SK-MEL-5 (cell line): ENCODE data around the gene BCL2L13. TPM values are rescaled to one million over a fixed set of nuclear protein-coding genes. Genes with fewer than 3 reads are reported as not detected.

ENCODE experiments used
- DNase-seq: peaks from one replicate; pipeline ENCODE4 v3.0.0-alpha.2; 2016; ENCODE audit warnings: low read depth, low spot score
- in situ Hi-C: cut with HindIII; loops from 2 replicates; pipeline ENCODE4 v1.10.0; 2016; ENCODE audit warnings: low sequenced_read_pairs, high pct_unique_total_duplicates, low pct_unique_long_range_greater_than_20kb
- total RNA-seq: library from RNA; depleted of rRNA; stranded (reverse); fragments of >200 nt; shearing (Covaris generic); gene quantifications from 2 replicates; pipeline ENCODE4 v1.2.3, GENCODE V29; 2014

BCL2L13 gene
- total RNA-seq, 1 experiment from 2014 or later: 210 TPM

DNA sequence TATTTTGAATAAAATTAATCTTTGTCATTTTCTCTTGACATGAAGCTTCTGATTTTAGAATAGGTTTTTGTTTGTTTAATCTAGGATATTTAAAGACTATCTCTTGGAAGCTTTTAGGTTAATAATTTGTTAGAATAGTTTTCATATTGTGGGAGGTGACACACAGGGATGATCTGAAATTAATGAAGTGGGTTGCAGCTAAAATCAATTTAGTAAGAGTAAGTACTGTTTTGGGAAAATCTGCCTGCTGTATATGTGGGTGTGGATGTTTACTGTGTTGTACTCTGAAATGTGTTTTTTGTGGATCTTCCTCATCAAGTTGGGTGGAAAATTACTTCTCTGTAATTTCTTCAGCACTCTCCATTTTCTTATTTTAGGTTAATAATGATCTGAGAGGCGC, 68.4 kb downstream of the BCL2L13 start:
- DNase-seq: no peak
- in situ Hi-C loops: no loop called here

DNA sequence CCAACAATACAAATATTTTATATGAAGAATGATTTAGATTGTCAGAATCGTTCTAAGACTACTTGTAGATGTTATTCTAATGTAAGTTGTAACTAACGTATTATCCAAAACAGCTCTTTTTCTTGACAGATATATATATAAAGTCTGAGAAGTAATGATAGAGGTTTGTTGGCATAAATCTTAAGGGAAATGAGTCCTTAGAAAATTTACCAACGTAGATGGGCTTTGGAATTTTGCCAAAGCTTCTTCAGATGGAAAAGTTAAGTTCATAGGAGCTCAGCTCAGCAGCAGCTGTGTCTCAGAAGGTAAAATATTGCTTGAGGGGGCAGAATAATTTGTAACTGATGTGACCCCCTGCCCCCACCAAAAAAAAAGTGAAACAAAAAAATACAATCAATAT, 69.0 kb downstream of the BCL2L13 start:
- in situ Hi-C loops: no loop called here
- DNase-seq: peak; percentile 56

DNA sequence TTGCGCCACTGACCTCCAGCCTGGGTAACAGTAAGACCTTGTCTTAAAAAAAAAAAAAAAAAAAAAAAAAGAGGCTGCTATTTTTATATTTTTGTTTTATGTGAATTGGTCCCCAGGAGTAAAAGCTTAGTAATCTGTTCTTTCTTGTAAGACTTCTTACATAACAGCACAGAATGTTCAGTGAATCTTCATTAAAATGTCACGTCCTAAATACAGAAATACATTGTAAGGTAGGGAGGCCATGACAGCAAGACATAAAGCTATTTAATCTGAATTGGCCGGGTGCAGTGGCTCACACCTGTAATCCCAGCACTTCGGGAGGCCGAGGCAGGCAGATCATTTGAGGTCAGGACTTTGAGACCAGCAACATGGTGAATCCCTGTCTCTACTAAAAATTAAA, 71.5 kb downstream of the BCL2L13 start:
- DNase-seq: no peak
- in situ Hi-C loops: no loop called here

DNA sequence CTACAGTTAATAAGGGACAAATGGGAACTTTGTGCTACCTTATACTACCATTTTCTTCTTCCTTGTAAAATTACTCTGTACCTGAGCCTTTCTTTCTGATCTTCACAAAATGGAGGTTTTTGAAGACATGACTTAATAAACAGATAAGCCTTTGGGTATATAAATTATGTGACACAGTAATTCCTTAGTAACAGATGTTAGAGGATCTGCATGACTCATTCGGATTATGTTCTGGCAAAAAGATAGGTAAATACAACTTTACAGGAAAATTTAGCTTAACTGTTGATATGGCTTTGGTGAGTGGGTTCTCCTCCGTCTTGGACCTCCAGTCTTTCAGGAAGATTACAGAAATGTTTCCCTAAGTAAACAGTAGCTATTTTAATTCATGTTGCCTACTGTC, 73.9 kb downstream of the BCL2L13 start:
- no peak for DNase-seq

DNA sequence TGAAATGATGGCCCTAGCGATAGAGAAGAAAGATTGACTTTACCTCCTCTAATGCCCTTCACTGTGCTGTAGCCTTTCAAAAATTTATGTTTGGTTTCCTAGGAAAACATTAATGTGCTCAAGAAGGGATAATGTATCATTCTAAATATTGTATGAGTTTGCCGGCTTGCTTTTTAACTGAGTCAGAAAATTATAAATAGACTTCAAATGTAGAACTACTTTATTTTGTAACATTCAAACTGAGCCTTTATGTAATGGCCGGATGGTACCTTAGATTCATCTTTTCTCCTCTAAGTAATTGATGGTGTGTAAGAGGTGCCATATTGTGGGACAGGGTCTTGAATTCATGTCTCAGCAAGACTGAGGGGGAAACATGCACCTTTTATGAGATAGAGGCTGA, 78.0 kb downstream of the BCL2L13 start:
- no peak for DNase-seq
- in situ Hi-C loops: no loop called here

More for the DNA sequence above, 73.9 kb downstream of the BCL2L13 start:
- in situ Hi-C loops: no loop called here

DNA sequence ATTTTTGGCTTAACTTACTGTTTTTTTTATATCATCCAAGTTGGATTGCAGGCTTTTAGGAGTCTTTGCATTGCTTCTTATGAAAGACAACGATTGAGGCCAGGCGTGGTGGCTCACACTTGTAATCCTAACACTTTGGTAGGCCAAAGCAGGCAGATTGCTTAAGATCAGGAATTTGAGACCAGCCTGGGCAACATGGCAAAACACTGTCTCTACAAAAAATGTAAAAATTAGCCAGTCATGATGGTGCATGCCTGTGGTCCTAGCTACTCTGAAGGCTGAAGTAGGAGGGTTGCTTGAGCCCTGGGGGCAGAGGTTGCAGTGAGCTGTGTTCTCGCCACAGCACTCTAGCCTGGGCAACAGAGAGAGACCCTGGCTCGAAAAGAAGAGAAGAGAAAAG, 79.2 kb downstream of the BCL2L13 start:
- DNase-seq: no peak
- in situ Hi-C loops: no loop called here

DNA sequence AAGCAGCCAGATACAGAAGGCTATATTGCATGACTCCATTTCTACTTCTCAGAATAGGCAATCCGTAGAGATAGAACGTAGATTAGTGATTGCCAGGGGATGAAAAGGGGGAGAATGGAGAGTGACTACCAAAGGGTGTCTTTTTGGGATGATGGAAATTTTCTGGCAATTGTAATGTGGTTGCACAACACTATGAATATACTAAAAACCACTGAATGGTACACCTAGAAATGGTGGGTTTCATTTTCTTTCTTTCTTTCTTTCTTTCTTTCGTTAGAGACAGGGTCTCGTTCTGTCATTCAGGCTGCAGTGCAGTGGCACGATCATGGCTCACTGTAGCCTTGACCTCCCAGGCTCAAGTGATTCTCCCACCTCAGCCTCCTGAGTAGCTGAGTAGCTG, 81.4 kb downstream of the BCL2L13 start:
- in situ Hi-C loops: no loop called here
- DNase-seq: no peak

DNA sequence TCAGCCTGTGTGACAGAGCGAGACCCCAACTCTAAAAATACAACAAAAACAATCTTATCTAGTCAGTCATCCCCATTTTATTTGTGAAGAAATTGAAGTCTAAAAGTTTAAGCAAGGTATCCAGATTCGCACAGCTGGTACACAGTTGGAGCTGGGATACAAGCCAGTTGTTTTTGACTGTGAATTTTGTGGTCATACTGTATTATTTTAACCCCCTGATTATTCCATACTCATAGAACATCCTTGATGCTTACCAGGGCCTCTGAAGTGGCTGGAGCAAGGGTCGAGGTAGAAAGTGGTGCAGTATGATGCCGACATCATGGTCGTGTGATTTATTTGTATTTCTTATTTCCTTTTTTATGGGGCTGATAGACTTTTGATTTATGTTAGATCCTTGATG, 85.7 kb downstream of the BCL2L13 start:
- no peak for DNase-seq
- in situ Hi-C loops: no loop called here

DNA sequence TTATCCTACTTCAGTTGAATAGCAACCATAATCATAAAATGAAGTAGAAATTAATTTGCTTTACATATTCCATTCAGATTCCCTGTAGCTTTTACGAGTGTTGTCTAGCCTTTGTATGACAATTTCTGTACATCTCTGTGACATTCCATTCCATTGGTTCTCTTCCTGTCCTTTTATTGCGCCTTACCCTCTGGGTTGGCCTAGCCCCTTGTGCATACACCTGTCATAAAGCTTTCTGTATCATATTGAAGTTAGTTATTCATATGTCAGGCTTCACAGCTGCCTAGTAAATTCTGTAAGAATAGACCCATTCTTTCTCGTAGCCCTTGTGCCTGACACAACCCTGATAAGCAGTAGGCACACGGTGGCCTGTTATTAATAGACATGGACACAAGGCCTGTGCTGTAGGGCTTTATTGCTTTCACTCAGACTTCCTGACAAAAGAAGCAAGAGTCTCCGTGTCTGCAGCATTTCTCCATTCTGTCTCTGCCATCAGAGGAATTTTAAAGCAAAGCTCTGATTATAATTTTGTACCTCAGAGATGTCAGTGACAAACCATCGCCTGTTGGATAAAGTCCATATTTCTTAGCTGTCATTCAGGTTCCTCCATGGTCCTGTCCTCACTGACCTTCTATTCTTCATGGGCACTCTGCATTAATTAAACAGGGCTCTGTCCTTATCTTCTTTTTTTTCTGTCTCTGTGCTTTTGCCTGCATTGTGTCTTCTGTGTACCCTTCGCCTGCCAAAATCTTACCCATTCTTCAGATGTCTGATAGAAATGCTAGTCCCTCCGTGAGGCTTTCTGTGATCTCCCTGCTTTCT, 86.3 kb downstream of the BCL2L13 start:
- in situ Hi-C loops: no loop called here
- peak; percentile 89 for DNase-seq

DNA sequence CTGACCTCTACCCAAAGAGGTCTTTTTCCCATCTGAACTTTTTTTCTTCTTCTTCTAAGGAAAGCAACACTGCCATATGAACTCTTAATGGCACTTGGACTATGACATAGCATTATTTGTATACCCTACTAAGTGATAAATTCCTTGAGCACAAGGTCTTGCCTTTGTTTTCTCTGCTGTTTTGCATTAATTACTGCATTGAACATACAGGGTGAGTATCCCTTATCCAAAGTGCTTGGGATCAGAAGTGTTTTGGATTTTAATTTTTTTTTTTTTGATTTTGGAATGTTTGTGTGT, 86.9 kb downstream of the BCL2L13 start:
- in situ Hi-C loops: no loop called here
- no peak for DNase-seq

DNA sequence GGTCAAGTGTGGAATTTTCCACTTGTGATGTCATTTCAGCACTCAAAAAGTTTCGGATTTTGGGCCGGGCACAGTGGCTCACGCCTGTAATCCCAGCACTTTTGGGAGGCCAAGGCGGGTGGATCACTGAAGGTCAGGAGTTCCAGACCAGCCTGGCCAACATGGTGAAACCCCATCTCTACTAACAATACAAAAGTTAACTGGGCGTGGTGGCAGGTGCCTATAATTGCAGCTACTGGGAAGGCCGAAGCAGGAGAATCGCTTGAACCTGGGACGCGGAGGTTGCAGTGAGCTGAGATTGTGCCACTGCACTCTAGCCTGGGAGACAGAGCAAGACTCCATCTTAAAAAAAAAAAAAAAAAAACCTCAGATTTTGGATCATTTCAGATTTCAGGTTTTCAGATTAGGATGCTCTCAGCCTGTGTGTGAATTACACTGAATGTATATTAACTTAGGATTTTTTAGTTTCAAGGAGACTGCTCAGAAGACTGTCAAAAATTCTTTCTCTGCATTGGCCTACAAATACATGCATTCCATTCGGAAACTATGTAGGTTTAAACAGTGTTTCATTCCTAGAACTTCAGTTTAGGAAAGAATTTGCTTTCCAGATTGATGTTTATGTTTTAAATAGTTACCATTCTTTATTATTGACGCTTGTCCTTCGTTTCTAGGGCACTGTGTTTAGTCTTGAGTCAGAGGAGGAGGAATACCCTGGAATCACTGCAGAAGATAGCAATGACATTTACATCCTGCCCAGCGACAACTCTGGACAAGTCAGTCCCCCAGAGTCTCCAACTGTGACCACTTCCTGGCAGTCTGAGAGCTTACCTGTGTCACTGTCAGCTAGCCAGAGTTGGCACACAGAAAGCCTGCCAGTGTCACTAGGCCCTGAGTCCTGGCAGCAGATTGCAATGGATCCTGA, 87.7 kb downstream of the BCL2L13 start:
- in situ Hi-C loops: no loop called here
- no peak for DNase-seq

DNA sequence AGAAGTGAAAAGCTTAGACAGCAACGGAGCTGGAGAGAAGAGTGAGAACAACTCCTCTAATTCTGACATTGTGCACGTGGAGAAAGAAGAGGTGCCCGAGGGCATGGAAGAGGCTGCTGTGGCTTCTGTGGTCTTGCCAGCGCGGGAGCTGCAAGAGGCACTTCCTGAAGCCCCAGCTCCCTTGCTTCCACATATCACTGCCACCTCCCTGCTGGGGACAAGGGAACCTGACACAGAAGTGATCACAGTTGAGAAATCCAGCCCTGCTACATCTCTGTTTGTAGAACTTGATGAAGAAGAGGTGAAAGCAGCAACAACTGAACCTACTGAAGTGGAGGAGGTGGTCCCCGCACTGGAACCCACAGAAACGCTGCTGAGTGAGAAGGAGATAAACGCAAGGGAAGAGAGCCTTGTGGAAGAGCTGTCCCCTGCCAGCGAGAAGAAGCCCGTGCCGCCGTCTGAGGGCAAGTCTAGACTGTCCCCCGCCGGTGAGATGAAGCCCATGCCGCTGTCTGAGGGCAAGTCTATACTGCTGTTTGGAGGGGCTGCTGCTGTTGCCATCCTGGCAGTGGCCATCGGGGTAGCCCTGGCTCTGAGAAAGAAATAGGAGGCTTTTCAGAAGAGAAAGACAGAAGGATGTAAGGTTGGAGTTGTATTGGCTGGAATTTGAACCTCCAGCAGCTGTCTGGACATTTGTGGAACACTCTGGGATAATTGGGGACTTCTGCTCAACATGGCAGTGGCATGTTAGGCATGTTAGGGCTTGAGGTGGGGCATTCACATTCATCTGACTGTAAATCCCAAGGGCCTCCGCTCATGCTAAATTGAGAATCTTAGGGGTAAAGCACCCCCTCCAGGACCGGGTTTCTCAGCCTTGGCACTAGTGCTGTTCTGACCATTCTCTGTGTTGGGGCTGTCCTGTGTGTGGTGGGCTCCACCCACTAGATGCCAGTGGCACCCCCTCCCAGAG, 88.7 kb downstream of the BCL2L13 start:
- DNase-seq: peak; percentile 41
- in situ Hi-C loops: no loop called here

DNA sequence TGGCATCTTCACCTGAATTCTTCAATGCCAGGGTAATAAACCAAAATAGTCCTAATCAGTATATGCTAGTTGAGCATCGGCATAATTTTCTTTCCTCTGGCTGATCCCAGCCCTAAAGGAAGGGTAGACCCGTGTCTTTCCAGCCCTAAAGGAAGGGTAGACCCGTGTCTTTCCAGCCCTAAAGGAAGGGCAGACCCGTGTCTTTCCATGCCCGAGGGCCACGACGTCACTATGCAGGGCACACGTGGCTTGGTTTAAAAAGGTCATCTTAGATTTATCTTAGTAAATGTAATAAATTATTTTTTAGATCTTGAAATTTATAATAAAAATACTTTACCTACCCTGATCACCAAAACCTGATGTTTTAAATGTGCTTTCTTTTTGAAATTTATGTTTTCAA, 90.2 kb downstream of the BCL2L13 start:
- DNase-seq: no peak

DNA sequence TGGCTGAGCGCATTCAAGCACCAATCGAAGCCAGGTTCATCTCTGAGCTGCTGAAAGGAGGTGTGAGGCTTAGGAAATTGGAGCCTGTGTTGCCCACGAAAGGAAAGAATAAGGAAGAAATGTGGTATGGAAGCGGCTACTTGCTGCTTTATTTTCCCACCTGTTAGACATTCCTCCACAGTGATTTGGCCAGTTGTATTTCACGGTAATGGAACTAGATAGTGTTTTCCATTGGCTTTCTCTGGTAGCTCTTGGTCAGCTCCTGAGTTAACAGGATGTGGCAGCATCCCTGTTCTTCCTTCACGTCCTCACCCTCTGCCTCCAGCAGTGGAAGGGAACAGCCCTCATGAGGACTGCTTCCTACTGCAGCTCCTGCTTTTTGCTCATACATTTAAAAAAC, 91.0 kb downstream of the BCL2L13 start:
- in situ Hi-C loops: no loop called here
- no peak for DNase-seq

More for the DNA sequence above, 90.2 kb downstream of the BCL2L13 start:
- in situ Hi-C loops: no loop called here

DNA sequence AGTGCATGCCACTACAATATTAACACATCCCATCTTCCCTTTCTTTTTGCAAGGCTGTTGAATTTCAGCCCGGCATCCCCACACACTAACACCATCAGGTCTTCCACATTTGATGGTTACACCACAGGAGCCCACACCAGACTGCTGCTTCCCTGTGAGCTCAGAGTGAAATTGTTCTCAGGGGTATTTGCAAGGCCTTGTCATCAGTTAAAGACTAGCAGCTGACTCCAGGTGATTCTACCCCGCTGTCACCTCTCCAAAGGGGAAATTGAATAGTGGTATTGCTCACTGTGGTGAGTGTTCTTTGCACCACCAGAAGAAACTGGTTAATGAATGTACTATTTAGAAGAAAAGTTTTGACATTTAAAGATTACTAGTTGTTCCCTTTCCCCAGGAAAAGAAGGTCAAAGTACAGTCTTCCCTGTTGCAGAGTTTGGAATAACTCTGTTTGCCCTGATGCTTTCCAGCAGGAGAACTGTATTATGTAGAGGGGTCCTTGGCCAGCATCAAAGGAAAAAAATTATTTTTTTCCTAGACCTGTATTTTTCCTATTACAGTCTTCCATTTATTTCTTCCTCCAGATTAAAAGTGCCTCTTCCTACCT, 93.8 kb downstream of the BCL2L13 start:
- DNase-seq: no peak
- in situ Hi-C loops: no loop called here

DNA sequence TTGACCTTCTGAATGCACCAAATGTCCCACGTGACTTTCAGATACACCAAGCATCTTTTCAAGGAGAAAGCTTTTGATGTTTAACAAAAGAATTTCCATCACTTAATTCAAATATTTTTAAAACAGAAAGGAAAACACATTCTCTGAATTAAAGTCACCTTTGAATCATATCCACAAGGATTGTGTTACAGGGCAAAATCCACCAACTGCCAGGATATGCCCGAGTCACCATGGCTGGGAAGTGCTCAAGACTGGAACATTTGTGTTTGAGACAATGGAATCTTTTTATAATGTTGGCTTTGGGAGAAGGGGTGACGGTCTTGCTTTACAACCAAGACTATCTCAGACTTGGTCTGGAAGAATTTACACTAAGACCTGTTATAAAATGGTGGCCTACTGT, 94.9 kb downstream of the BCL2L13 start:
- no peak for DNase-seq

DNA sequence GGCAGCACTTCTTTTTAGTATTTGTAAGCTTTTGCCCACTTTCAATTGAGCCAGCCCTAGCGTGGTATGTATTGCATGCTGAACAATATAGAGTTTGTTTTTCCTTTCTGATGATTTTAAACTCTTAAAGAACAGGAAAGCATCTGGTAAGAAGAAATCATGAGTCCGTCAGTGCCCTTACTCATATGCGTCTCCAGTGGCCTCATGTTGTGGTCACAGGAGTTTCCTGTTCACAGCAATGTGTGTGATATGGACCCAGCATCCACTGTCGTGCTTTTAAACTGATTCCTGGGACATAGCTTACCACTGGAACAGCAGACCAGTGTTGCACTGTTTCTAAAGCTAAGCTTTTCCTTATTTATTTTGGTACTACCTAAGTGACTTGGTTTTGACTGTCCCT, 95.6 kb downstream of the BCL2L13 start:
- no peak for DNase-seq
- in situ Hi-C loops: no loop called here

More for the DNA sequence above, 94.9 kb downstream of the BCL2L13 start:
- in situ Hi-C loops: no loop called here
